IMR-90 (cell line): ENCODE results near the gene ZNF746. TPM values are rescaled to one million over a fixed set of nuclear protein-coding genes. Genes with fewer than 3 reads are reported as not detected.

Experiments used
- ATAC-seq: fragments of 200-7000 bp; cut with Tn5 transposase; 2 replicates; pipeline ENCODE4 v1.9.1; 2020; ENCODE audit warnings: low read depth, mild to moderate bottlenecking, moderate library complexity
- BruUV-seq: library from RNA; stranded (reverse); fragments of 400-500 nt; replicated peaks from 2 replicates; lab custom pipeline; 2021; lab: Mats Ljungman, UMichigan
- CTCF ChIA-PET: fragments of 300-600 bp; formaldehyde crosslinking; extraction: SDS; loops from one replicate; lab custom pipeline; 2021; ENCODE audit warnings: antibody characterized with exemption; lab: Yijun Ruan, JAX
- POLR2A ChIA-PET: fragments of 300-600 bp; sonication (Branson Sonifier 250); formaldehyde crosslinking; loops from one replicate; lab custom pipeline; 2022; ENCODE audit warnings: antibody characterized with exemption; ENCODE audit not compliant: unreplicated experiment; lab: Charles Lee
- DNase-seq: peaks from one replicate; pipeline ENCODE4 v3.0.0; 2013
- H2AFZ ChIP-seq: replicated peaks from 2 replicates; pipeline ENCODE3; 2013; ENCODE audit warnings: low read length, mild to moderate bottlenecking; ENCODE audit not compliant: poor library complexity
- H2AK5ac ChIP-seq: 2 replicates; pipeline ENCODE4 v1.6.1; 2013; ENCODE audit warnings: low read depth, low read length, inconsistent platforms
- H2AK9ac ChIP-seq: replicated peaks from 2 replicates; pipeline ENCODE3; 2013; ENCODE audit warnings: mild to moderate bottlenecking, low read depth, low read length, moderate library complexity; ENCODE audit not compliant: poor library complexity
- H2BK120ac ChIP-seq: 2 replicates; pipeline ENCODE4 v1.6.1; 2013; ENCODE audit warnings: low read depth, low read length, inconsistent platforms
- H2BK15ac ChIP-seq: 3 replicates; pipeline ENCODE4 v1.6.1; 2013; ENCODE audit warnings: low read depth, low read length, inconsistent platforms
- H2BK20ac ChIP-seq: 2 replicates; pipeline ENCODE4 v1.6.1; 2013; ENCODE audit warnings: low read depth, mild to moderate bottlenecking, inconsistent platforms, low read length, moderate library complexity
- H2BK5ac ChIP-seq: 2 replicates; pipeline ENCODE4 v1.6.1; 2013; ENCODE audit warnings: mild to moderate bottlenecking, low read depth, low read length, inconsistent platforms; ENCODE audit not compliant: poor library complexity, severe bottlenecking
- H3K14ac ChIP-seq: replicated peaks from 2 replicates; pipeline ENCODE4 v1.6.1; 2013; ENCODE audit warnings: low read depth, low read length, inconsistent platforms
- H3K18ac ChIP-seq: 2 replicates; pipeline ENCODE4 v1.6.1; 2013; ENCODE audit warnings: low read depth, low read length, control low read depth
- H3K23ac ChIP-seq: 2 replicates; pipeline ENCODE4 v1.6.1; 2013; ENCODE audit warnings: low read depth, low read length, inconsistent platforms
- H3K27ac ChIP-seq: 2 replicates; pipeline ENCODE4 v1.5.1; 2013; ENCODE audit warnings: mild to moderate bottlenecking, control low read depth, low read length; ENCODE audit not compliant: insufficient read depth
- H3K27me3 ChIP-seq: 2 replicates; pipeline ENCODE4 v1.6.1; 2013; ENCODE audit warnings: low read length; ENCODE audit not compliant: control insufficient read depth, insufficient read depth
- H3K36me3 ChIP-seq: 2 replicates; pipeline ENCODE4 v1.6.1; 2013; ENCODE audit warnings: low read length, mixed read lengths; ENCODE audit not compliant: control insufficient read depth, insufficient read depth
- H3K4ac ChIP-seq: 2 replicates; pipeline ENCODE4 v1.6.1; 2013; ENCODE audit warnings: low read depth, low read length, inconsistent platforms
- H3K4me1 ChIP-seq: 2 replicates; pipeline ENCODE4 v1.6.1; 2013; ENCODE audit warnings: low read length, mixed read lengths; ENCODE audit not compliant: control insufficient read depth, insufficient read depth
- H3K4me2 ChIP-seq: 2 replicates; pipeline ENCODE4 v1.6.1; 2013; ENCODE audit warnings: low read depth, mild to moderate bottlenecking, control low read depth, low read length, moderate library complexity
- H3K4me3 ChIP-seq: 2 replicates; pipeline ENCODE4 v1.5.1; 2013; ENCODE audit warnings: low read depth, mild to moderate bottlenecking, control low read depth, low read length, moderate library complexity; ENCODE audit not compliant: insufficient read depth
- H3K56ac ChIP-seq: 2 replicates; pipeline ENCODE4 v1.6.1; 2013; ENCODE audit warnings: low read length, inconsistent platforms; ENCODE audit not compliant: insufficient read depth; ENCODE audit errors: extremely low read depth
- H3K79me1 ChIP-seq, 2 experiments: 2 replicates each; pipeline ENCODE4 v1.6.1; 2013; ENCODE audit warnings: low read length in 2 of 2, inconsistent platforms in 1 of 2, low read depth in 1 of 2
- H3K9ac ChIP-seq: 2 replicates; pipeline ENCODE4 v1.6.1; 2013; ENCODE audit warnings: low read depth, low read length, control low read depth
- H3K9me1 ChIP-seq: 2 replicates; pipeline ENCODE4 v1.6.1; 2013; ENCODE audit warnings: low read length, inconsistent platforms; ENCODE audit not compliant: insufficient read depth
- H3K9me3 ChIP-seq: 2 replicates; pipeline ENCODE4 v1.6.1; 2013; ENCODE audit warnings: low read length; ENCODE audit not compliant: control insufficient read depth, insufficient read depth
- H4K20me1 ChIP-seq: 2 replicates; pipeline ENCODE4 v1.6.1; 2013; ENCODE audit warnings: low read length, inconsistent platforms; ENCODE audit not compliant: insufficient read depth
- H4K5ac ChIP-seq: 2 replicates; pipeline ENCODE4 v1.6.1; 2013; ENCODE audit warnings: mild to moderate bottlenecking, low read depth, low read length, control low read depth
- H4K8ac ChIP-seq, 2 experiments: 2 replicates each; pipeline ENCODE4 v1.6.1; 2013; ENCODE audit warnings: low read depth in 2 of 2, low read length in 2 of 2, control low read depth in 1 of 2, inconsistent platforms in 1 of 2
- H4K91ac ChIP-seq: 2 replicates; pipeline ENCODE4 v1.6.1; 2013; ENCODE audit warnings: low read depth, low read length, inconsistent platforms; ENCODE audit not compliant: insufficient read depth
- CEBPB ChIP-seq: IDR thresholded peaks from 2 replicates; pipeline ENCODE4 v1.6.1; 2012; ENCODE audit warnings: low read depth, low read length, improper control_type of control experiment
- CHD1 ChIP-seq: IDR thresholded peaks from 2 replicates; pipeline ENCODE4 v1.6.1; 2012; ENCODE audit warnings: low read depth, low read length, improper control_type of control experiment
- CTCF ChIP-seq: conservative IDR thresholded peaks from 2 replicates; pipeline ENCODE4 v1.5.1; 2012; ENCODE audit warnings: mild to moderate bottlenecking, low read depth, low read length, improper control_type of control experiment
- FOS ChIP-seq: fragments of 150-350 bp; IDR thresholded peaks from 2 replicates; pipeline ENCODE4 v1.6.1; 2016; ENCODE audit warnings: low read depth, low read length
- MAFK ChIP-seq: IDR thresholded peaks from 2 replicates; pipeline ENCODE4 v1.6.1; 2012; ENCODE audit warnings: low read depth, low read length, improper control_type of control experiment
- MAZ ChIP-seq: IDR thresholded peaks from 2 replicates; pipeline ENCODE4 v1.6.1; 2012; ENCODE audit warnings: low read depth, mild to moderate bottlenecking, low read length, improper control_type of control experiment, moderate library complexity, borderline replicate concordance
- MXI1 ChIP-seq: IDR thresholded peaks from 2 replicates; pipeline ENCODE4 v1.6.1; 2012; ENCODE audit warnings: low read depth, mild to moderate bottlenecking, low read length, moderate library complexity, borderline replicate concordance
- POLR2A ChIP-seq: IDR thresholded peaks from 2 replicates; pipeline ENCODE4 v1.6.1; 2012; ENCODE audit warnings: mild to moderate bottlenecking, low read depth, low read length
- RAD21 ChIP-seq: IDR thresholded peaks from 2 replicates; pipeline ENCODE4 v1.6.1; 2012; ENCODE audit warnings: low read length, improper control_type of control experiment
- RFX5 ChIP-seq: IDR thresholded peaks from 2 replicates; pipeline ENCODE4 v1.8.0; 2012; ENCODE audit warnings: low read depth, mild to moderate bottlenecking, low read length, moderate library complexity
- SMC3 ChIP-seq: fragments of 150-350 bp; IDR thresholded peaks from 2 replicates; pipeline ENCODE4 v1.6.1; 2016; ENCODE audit warnings: low read depth, mild to moderate bottlenecking, antibody characterized with exemption, low read length, moderate library complexity
- USF2 ChIP-seq: fragments of 150-350 bp; IDR thresholded peaks from 2 replicates; pipeline ENCODE4 v1.6.1; 2017; ENCODE audit warnings: mild to moderate bottlenecking, antibody characterized with exemption, low read length, low read depth
- WGBS, 2 experiments: methylation state at CpG; one replicate each; pipeline versions ENCODE4 v1.1.5 to v1.1.7; 2013; ENCODE audit warnings: missing lambda C conversion rate in 2 of 2; ENCODE audit not compliant: insufficient read length in 1 of 2; ENCODE audit errors: extremely low coverage in 2 of 2; 5-methylcytosine and 5-hydroxymethylcytosine counted together
- dilution Hi-C: fragments of 300-500 bp; cut with HindIII; formaldehyde crosslinking; loops from one replicate; pipeline ENCODE4 v1.14.3; 2018; ENCODE audit warnings: low sequenced_read_pairs; ENCODE audit not compliant: unreplicated experiment
- in situ Hi-C: fragments of 300-500 bp; cut with MboI; formaldehyde crosslinking; loops from 3 replicates; pipeline ENCODE4 v1.14.3; 2019; ENCODE audit warnings: low sequenced_read_pairs, inconsistent platforms, mixed read lengths
- intact Hi-C: fragments of 100-400 bp; cut with micrococcal nuclease; formaldehyde crosslinking; loops from 2 replicates; pipeline ENCODE4 v1.10.0; 2022
- polyA plus RNA-seq, 3 experiments: library from polyadenylated mRNA; depleted of rRNA; stranded (reverse); fragments of >200 nt; gene quantifications; 2 replicates each; pipeline ENCODE4 v1.2.3, GENCODE V29; 2012; ENCODE audit warnings: low replicate concordance in 1 of 3
- total RNA-seq: library from RNA; depleted of rRNA; stranded (reverse); fragments of >200 nt; gene quantifications from 2 replicates; pipeline ENCODE4 v1.2.3, GENCODE V29; 2012
- TF ChIP-seq, protein P1 (sequence below): fragments of 150-350 bp; IDR thresholded peaks from 2 replicates; pipeline ENCODE4 v1.6.1; 2016; ENCODE audit warnings: low read depth, mild to moderate bottlenecking, low read length, moderate library complexity, borderline replicate concordance

The ZNF746 gene
- total and polyA plus RNA-seq, 2 of the 4 experiments (the other 2 are of a cell fraction), result 6.6 to 8.4 TPM

DNA sequence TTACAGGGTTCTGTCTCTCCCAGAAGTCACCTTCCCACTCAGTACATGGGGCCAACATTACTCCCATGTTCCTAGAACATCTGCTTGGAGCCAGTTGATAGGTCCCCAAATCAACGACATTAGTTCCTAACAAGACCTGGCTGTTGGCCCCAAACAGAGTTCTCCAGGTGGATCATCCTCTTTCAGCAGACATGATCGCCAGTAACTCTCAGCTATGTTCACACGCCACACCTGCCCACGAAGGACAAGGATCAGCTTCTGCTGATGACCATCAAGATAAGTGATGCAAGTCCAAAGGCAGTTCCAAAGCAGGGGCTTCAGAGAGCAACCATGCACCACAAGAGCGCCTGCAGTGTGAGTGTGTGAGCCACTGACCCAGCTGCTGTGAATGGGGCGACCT lies 47.7 kb downstream of the ZNF746 start:
- H3K4me2 ChIP-seq, result no peak overlapping the region
- no peaks in the 10 kb centered on the region for H3K4me1 ChIP-seq
- H3K23ac ChIP-seq, result no peak overlapping the region
- TF ChIP-seq RFX5 (no peak), CEBPB (no peak), MAZ (no peak), CTCF (no peak), USF2 (no peak), MAFK (no peak), CHD1 (no peak), FOS (no peak), MXI1 (no peak), SMC3 (no peak), RAD21 (no peak), POLR2A (no peak)
- TF ChIP-seq, protein P1, sequence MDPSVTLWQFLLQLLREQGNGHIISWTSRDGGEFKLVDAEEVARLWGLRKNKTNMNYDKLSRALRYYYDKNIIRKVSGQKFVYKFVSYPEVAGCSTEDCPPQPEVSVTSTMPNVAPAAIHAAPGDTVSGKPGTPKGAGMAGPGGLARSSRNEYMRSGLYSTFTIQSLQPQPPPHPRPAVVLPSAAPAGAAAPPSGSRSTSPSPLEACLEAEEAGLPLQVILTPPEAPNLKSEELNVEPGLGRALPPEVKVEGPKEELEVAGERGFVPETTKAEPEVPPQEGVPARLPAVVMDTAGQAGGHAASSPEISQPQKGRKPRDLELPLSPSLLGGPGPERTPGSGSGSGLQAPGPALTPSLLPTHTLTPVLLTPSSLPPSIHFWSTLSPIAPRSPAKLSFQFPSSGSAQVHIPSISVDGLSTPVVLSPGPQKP, result no peak
- H2AK5ac ChIP-seq, result no peak overlapping the region
- no peak overlapping the region for H3K27ac ChIP-seq
- no peak overlapping the region for H2BK20ac ChIP-seq
- H4K5ac ChIP-seq, result no peak overlapping the region
- peaks cover 11 to 18% of the 10 kb centered on the region in 2 experiments; a peak in 3 of 4 replicates for H3K79me1 ChIP-seq
- H2BK120ac ChIP-seq, result no peak overlapping the region
- ATAC-seq (no peak), DNase-seq (no peak)
- no peak overlapping the region for H2AK9ac ChIP-seq
- no peak overlapping the region for H3K56ac ChIP-seq
- ChIA-PET POLR2A (no interaction called here), CTCF (no interaction called here)
- no peaks in the 10 kb centered on the region for H3K27me3 ChIP-seq
- no peak overlapping the region for H4K8ac ChIP-seq
- in situ Hi-C loops (no loop called here), intact Hi-C loops (no loop called here), dilution Hi-C loops (no loop called here)
- peaks cover 69% of the 10 kb centered on the region for H3K36me3 ChIP-seq
- no peaks in the 10 kb centered on the region for H3K9me3 ChIP-seq
- no peak overlapping the region for H2BK5ac ChIP-seq
- H4K91ac ChIP-seq, result no peak overlapping the region
- WGBS, 2 experiments, result 100% methylated on average over 3 of the region's 6 CpGs; no CpG with 5 or more reads in 1 of the 2 experiments
- no peak overlapping the region for H3K4me3 ChIP-seq
- BruUV-seq, result no TSS peak
- H2BK15ac ChIP-seq, result no peak overlapping the region
- H3K4ac ChIP-seq, result no peak overlapping the region
- peaks cover 2% of the 10 kb centered on the region; the same call in 1 of the 2 replicates for H3K9me1 ChIP-seq
- H3K14ac ChIP-seq, result no peak overlapping the region
- no peak overlapping the region for H3K9ac ChIP-seq
- H4K20me1 ChIP-seq, result no peaks in the 10 kb centered on the region; the same call in 1 of the 2 replicates
- no peak overlapping the region for H2AFZ ChIP-seq
- H3K18ac ChIP-seq, result no peak overlapping the region
